ENCODE measurements around the gene FOXN1.
"Not testable (repeated sequence)": the region's sequence is repeated elsewhere in the genome, so short reads cannot be mapped to it uniquely, and the experiment has no call there.

The FOXN1 gene

GRCh38 chr17:28505986-28506665 lies at the start of gene FOXN1:
Gene FOXN1 (plus strand): TSS chr17:28506348. CDS start chr17:28523970, 17,622 bp downstream.
- DNase-seq (ENCODE audit: low read depth) = no peak

- DNase-seq (ENCODE audit: low read depth) = no peak
Observed at GRCh38 chr17:28457890-28458289, 48.3 kb upstream of the FOXN1 start.

DNA sequence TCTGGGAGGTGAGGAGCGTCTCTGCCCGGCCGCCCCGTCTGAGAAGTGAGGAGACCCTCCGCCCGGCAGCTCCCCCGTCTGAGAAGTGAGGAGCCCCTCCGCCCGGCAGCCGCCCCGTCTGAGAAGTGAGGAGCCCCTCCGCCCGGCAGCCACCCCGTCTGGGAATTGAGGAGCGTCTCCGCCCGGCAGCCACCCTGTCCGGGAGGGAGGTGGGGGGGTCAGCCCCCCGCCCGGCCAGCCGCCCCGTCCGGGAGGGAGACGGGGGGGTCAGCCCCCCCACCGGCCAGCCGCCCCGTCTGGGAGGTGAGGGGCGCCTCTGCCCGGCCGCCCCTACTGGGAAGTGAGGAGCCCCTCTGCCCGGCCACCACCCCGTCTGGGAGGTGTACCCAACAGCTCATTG lies 47.3 kb upstream of the FOXN1 start:
- not testable (repeated sequence) for DNase-seq (ENCODE audit: low read depth)

DNA sequence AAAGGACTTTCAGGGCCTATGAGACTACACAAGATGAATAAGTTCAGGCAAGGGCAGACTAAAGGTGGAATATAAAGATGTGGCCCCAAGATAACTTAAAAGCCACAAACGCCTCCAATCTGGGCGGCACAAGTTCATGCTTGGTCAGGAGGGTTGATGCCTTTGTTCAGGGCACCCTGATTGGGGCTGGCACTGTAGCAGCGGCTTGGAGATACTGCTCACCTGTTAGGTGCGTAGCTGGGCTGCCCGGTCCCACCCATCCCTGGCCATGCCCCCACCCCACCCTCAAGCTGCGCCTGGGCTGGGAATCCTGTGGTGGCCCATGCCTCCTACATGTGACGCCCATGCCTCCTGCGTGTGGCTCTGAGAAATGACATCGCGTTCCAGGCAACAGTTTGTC lies 45.2 kb upstream of the FOXN1 start:
- DNase-seq (ENCODE audit: low read depth) = no peak

GRCh38 chr17:28466001-28466400 lies 40.1 kb upstream of the FOXN1 start:
- DNase-seq (ENCODE audit: low read depth) = no peak

DNA sequence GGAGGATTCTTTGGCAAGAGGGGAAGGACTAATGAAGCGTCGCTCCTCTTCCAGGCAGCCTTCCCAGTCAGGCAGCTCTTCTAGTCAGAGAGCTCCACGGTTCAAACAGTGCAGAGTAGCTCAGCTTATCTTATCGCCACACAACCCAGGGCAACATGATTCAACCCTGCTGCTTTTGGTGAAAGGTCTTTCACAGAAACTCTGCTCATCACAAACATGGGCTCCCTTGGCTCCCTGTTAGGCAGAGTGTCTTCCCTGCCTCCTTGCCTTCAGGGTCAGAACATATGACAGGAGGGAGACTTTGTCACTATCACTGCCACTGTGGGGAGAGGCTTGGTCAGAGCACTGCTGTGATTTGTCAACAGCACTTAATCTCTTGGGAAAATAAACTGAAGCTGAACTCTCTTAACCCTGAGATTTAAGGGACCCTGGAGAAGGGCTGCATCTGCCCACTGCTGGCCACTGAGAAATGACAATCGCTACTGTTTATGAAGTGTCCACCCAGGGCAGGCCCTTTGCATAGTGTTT lies 39.6 kb upstream of the FOXN1 start:
- DNase-seq (ENCODE audit: low read depth) = no peak

GRCh38 chr17:28467456-28468025 lies 38.6 kb upstream of the FOXN1 start:
- peak; percentile 70 for DNase-seq (ENCODE audit: low read depth)

GRCh38 chr17:28468033-28468735 lies 38.0 kb upstream of the FOXN1 start:
- DNase-seq (ENCODE audit: low read depth) = not testable (repeated sequence)

GRCh38 chr17:28468781-28469180 lies 37.4 kb upstream of the FOXN1 start:
- no peak for DNase-seq (ENCODE audit: low read depth)

DNA sequence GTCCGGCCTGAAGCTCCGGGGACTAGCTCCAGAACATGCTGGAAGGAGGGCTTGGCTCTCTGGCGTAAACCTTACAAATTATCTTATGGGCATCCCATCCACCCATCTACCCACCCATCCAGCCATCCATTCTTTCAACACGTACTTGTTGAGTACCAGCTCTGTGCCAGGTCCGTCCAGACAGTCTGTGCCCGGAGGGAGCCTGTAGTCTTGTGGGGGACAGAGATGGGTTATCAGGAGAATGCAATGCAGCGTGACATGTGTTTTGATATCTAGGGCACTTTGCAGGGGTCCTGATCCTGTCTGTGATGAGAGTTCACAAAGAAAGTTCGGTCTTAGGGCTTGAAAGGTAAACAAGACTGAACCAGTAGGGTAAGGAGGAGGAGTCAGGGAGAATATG lies 36.8 kb upstream of the FOXN1 start:
- DNase-seq (ENCODE audit: low read depth) = no peak

DNA sequence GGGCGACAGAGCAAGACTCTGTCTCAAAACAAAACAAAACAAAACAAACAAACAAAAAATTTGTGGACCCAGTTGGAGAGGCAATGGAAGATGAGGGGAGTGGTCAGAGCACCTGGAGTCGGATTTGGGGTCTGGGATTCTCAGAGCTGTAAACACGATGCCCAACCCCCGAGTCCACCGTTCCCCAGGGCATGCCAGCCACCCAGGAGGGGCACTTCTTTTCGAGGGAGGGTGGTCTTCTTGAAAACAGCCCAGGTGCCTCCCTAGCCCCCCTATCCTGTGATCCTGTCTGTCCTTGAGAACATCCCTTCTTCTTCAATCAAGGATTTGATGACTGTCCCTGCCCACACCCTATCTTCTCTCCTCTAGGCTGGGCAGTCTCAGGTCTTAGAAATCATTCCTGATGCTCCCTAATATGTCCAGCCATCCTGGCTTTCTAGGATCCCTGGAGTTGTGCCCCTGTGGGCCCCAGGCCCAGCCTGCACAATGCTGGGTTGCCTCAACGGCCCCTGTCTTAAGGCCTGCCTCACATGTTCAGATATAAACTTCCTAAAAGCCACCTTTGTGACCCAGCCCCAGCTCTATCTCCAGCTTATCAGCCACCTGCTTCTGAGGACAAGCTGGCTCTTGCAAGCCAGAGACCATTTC lies 35.8 kb upstream of the FOXN1 start:
- no peak for DNase-seq (ENCODE audit: low read depth)

DNA sequence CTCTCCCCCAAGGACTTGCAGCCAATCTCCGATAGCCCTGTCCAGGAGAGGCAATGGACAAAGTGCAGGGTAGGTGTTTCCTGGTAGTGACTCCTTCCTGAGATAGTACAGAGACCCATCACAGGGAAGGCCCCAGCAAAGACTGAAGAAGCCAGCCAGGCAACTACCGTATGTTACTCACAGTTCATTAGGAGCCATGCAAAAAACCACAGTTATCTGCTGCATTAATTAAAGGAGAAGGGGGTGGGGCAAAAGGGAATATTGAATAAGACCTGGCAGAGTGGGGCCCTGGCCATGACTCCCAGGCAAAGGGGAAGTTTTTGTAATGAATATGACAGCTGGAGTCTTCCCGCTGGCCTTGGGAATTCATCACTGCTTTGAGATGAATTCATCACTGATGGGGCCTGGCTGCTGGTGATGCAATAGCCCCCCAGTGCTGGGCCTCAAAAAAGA lies 35.2 kb upstream of the FOXN1 start:
- DNase-seq (ENCODE audit: low read depth) = no peak

DNA sequence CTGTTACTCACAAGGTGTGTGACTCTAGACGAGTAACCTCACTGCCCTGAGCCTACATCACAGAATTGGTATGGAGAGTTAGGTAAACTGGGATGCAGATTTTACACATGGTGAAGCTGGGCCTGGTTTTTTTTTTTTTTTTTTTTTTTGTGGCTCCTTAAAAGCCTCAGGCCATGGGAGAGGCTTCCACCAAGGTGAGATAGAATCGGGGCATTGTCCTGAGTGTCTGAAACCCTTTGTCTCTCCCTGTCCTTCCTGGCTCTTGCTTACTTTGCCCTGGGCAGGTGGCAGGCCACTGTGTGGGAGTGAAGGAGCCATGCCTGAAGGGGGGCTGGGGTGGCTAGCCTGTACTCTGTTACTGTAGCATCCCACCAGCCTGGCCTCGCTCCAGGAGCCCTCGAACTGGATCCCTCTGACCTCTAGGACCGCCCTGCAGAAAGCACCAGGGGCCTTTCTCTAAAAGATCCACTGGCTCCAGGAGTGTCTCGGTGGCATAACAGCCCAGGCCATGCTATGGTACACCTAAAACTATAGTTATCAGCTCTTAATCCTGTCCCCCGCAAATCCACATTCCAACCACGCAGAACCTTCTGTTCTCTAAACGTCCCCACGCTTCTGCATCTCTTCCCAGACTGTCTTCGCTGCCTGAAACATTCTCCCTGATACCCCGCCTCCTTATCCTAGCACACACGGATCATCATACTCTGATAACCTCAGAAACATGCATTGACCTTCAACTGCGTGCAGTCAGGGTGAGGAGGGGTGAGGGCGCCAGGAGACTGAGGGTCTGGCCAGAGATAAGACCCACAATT lies 34.4 kb upstream of the FOXN1 start:
- no peak for DNase-seq (ENCODE audit: low read depth)

DNA sequence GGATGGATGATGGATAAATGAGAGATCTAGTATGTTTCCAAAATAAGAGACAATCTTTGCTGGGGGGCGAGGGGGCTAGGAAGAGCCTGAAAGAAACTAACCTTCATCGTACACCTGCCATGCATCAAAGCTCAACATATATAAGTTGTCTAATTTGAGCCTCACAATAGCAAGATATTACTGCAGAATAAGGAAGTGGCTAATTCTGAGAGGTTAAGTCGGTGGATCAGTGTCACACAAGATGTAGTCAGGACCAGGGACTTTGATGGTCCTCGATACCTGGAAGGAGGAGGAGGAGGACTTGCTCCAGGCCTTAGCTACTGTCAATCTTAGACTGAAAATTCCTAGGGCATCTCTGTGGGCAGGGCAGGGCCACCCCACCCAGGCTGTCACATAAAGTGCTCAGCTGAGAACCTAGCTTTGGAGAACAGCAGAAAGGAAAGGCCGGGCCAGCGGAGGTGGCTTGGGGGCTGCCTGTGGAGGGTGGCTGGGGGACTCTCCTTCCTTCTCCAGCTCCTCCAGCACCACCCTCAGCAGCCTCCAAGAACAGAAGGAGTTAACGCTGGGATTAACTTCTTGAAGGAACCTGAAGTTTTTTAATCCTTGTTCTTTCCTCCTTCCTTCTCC lies 33.2 kb upstream of the FOXN1 start:
- DNase-seq (ENCODE audit: low read depth) = no peak

GRCh38 chr17:28473542-28473941 lies 32.6 kb upstream of the FOXN1 start, which contains the start of gene SLC13A2:
Gene SLC13A2 (plus strand): TSS chr17:28473644. CDS start chr17:28473713, 69 bp downstream.
- DNase-seq (ENCODE audit: low read depth) = no peak

DNA sequence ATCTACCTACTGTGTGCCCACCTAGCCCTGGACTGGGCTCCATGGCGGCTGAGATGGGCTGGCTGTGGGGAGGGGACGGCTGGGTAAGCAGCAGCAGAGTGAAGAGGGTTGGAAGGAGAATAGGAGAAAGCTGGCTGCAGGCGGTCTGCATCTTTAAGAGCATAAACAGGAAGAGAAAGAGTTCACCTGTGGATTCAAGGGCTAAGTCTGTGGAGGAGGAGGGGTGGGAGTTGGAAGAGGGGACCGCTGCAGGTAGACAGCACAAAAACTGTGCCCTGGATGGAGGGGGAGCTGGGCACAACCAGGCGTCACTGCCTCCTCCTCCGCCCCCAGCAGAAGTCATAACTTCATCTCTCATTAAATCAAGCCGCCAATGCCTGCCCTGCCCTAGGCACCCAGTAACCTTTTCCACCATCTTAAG lies 32.0 kb upstream of the FOXN1 start:
- no peak for DNase-seq (ENCODE audit: low read depth)

GRCh38 chr17:28475151-28475900 lies 30.8 kb upstream of the FOXN1 start:
- no peak for DNase-seq (ENCODE audit: low read depth)

DNA sequence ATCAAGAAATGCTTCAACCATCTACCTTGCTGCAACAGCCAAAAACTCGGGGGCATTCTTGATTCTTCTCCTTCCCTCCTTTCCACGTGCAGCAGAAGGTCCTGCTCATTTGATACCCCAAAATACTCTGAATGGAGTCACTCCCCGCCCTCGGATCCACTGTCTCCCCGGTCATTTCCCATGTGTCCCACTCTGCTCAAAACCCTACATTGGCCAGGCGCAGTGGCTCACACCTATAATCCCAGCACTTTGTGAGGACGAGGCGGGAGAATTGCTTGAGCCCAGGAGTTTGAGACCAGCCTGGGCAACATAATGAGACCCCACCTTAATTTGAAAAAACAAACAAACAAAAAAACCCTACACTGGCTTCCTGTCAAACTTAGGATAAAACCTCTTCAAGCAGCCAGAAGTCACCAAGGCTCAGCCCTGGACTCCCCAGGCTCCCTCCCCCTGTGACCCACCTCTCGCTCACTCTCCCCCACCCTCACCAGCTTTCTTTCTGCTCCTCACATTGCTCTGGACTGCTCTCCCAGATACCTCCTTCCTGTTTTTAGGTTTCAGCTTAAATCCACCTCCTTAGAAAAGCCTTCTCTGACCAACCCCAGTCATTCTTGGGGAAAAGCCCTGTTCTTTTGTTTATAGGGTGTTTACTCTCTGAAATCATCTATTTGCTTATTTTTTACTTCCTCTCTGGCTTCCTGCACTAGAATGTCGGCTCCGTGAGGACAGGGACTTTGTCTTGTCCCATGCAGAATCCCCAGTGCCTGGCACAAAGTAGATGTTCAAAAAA lies 29.9 kb upstream of the FOXN1 start:
- DNase-seq (ENCODE audit: low read depth) = no peak

- DNase-seq (ENCODE audit: low read depth) = no peak
Observed at GRCh38 chr17:28477928-28478327, 28.2 kb upstream of the FOXN1 start.

Measured in EH (cell line).